ENCODE measurements around the gene CENPP.

CENPP gene

DNA sequence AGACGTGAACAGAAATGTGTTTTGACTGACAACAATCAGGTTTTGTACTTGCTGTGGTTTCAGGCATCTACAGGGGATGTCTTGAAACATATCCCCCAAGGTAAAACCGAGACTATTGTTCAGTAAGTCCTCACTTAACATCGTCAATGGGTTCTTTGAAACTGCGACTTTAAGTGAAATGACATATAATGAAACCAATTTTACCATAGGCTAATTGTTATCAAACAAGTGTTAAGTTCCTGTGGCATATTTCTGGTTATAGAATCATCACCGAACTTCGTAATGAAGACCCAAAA, 114.9 kb downstream of the CENPP start:
- H3K27ac ChIP-seq = no peak overlapping the region
- TF ChIP-seq, protein P1, sequence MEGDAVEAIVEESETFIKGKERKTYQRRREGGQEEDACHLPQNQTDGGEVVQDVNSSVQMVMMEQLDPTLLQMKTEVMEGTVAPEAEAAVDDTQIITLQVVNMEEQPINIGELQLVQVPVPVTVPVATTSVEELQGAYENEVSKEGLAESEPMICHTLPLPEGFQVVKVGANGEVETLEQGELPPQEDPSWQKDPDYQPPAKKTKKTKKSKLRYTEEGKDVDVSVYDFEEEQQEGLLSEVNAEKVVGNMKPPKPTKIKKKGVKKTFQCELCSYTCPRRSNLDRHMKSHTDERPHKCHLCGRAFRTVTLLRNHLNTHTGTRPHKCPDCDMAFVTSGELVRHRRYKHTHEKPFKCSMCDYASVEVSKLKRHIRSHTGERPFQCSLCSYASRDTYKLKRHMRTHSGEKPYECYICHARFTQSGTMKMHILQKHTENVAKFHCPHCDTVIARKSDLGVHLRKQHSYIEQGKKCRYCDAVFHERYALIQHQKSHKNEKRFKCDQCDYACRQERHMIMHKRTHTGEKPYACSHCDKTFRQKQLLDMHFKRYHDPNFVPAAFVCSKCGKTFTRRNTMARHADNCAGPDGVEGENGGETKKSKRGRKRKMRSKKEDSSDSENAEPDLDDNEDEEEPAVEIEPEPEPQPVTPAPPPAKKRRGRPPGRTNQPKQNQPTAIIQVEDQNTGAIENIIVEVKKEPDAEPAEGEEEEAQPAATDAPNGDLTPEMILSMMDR (conservative IDR thresholded peaks at IDR 0.05) = no peak

DNA sequence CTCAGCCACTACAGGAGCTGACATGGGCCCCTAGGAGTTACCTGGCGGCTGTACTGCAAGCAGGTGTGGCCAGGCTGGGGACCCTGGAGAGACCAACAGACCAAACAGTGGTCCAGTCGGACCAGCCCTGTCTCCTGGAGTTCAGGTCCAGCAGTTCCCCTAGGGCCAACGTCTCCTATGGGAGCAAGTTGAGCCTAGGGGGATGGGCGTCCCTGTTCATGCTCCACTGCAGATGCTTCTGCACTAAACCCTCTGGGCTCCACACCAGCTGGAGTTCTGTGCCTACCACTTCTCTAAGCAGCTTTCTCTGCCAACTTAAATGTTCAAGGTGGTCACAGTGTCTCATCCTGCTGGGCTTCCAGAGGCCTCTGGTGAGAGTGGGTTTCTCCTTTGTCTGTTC, 119.1 kb downstream of the CENPP start:
- TF ChIP-seq, protein P1 (conservative IDR thresholded peaks at IDR 0.05) = no peak
- no peak overlapping the region for H3K27ac ChIP-seq

DNA sequence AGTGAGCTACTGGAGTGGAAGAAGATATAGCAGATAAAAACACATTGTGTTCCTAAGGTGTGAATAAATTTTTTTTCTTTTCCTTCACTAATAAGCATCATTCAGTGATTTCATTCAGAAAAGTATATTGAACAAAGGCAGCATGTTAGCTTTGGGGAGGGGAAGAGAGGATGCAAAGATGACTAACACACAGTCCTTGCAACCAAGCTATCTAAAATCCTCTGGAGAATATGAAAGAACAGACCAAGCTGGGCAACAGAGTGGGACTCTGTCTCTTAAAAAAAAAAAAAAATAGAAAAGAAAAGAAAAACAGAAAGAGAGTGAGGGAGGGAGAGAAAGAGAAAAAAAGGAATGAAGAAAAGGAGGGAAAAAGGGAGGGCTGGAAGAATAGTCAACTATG, 120.8 kb downstream of the CENPP start:
- H3K27ac ChIP-seq = no peak overlapping the region
- TF ChIP-seq, protein P1 (conservative IDR thresholded peaks at IDR 0.05) = no peak

DNA sequence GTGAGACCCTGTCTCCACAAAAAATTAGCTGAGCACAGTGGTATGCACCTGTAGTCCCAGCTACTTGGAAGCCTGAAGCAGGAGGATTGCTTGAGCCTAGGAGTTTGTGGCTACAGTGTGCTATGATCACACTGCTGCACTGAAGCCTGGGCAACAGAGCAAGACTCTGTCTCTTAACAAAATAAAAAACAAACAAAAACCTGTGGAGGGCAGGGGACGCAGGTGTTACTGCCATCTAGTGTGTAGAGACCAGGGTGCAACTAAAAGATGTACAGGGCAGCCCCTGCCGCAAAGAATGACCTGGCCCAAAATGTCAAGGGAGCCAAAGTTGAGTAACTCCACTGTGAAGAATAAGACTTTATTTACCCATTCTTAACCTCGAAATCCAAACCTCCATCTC, 129.5 kb downstream of the CENPP start:
- H3K27ac ChIP-seq = no peak overlapping the region
- TF ChIP-seq, protein P1 (conservative IDR thresholded peaks at IDR 0.05) = peak; percentile 56; the same call in 1 of the 2 replicates

DNA sequence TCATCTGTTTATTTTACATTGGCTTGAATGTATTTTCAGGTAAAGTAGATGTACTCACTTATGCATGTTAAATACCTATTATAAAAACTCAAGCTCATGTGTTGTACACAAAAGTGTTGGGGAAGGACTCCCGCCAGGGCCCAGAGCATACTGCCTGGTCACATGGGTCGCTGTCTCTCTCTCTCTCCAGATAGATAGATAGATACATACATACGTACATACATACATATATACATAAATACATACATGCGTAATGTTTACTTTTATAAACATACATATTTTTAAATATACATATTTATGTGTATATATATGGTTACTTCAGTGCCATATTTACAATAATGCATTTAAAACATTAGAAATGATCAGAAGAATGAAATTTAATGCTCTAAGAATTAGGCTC, 131.8 kb downstream of the CENPP start:
- TF ChIP-seq, protein P1 (conservative IDR thresholded peaks at IDR 0.05) = no peak
- H3K27ac ChIP-seq = no peak overlapping the region

DNA sequence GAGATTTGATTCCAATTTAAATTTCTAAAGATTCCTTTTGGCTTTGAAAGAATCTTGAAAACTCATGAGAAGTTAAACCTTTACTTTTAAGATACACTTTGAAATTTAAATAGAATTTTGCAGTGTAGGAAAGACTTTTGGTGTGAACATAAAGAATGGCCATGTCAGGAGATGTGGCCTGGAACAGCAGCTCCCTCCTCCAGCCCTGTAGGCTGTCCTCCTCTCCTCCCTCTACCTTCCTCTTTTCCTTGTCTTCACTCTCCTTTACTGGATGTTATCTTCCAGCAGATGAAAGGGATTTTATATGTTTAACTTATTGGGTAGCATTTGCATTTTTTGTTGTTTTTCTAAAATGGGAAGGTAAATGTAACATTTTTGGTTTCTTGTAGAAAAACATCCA, 137.6 kb downstream of the CENPP start:
- TF ChIP-seq, protein P1 (conservative IDR thresholded peaks at IDR 0.05) = no peak
- no peak overlapping the region for H3K27ac ChIP-seq

DNA sequence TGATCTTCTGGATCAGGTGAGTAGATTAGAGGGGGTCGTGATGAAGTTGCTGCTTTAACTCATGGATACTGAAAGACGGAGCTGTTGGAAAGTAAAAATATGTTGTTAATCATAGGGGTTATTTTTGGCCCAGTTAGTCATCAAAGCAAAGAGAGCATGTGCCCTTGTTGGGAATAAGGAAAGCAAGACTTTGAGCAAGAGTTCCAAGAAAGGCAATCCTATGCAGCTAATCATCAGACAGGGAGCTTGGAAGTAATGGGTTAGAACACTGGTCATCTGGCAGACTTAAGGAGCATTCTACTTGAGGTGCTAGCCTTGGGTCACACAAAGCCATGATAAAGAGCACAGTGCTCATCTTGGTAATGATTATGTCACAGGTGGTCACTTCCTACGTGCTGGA, 138.2 kb downstream of the CENPP start:
- no peak overlapping the region for H3K27ac ChIP-seq
- TF ChIP-seq, protein P1 (conservative IDR thresholded peaks at IDR 0.05) = no peak

DNA sequence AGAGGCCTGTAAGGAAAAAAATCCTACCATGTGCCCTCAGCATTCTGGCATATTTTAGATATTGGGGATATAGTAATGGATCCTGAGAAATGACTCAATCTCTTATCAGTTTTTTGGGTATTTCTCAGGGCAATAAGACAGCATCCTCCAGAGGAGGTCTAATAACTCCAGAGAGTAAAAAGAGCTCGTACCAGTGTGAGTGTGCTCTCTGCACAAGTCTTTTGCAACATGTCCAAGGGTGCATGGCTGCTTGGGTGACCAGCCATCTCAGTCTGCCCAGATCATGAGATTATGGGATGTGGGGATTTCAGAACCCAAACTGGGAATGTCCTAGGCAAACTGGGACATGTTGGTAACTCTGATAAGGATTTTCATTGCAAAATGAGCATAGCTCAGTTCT, 141.3 kb downstream of the CENPP start:
- no peak overlapping the region for H3K27ac ChIP-seq
- TF ChIP-seq, protein P1 (conservative IDR thresholded peaks at IDR 0.05) = no peak

Data from VCaP (cell line).